ENCODE measurements around the gene TUBE1. TPM values are rescaled to one million over a fixed set of nuclear protein-coding genes. Genes with fewer than 3 reads are reported as not detected.
A peak's percentile ranks its signal among the peaks of the same experiment; 100 is the strongest.

TUBE1 gene
- total and polyA plus RNA-seq, 2 of the 4 experiments (the other 2 are of a cell fraction): 7.9 to 8.6 TPM

- intact Hi-C loops (cut with micrococcal nuclease) (no loop called here), in situ Hi-C loops (cut with MboI; ENCODE audit: low sequenced_read_pairs) (no loop called here), dilution Hi-C loops (cut with HindIII; ENCODE audit: low sequenced_read_pairs, unreplicated experiment) (no loop called here)
- H2AFZ ChIP-seq (replicated peaks; ENCODE audit: low read length, poor library complexity): no peak overlapping the region
- 0 out of 3 replicates have a peak overlapping the region, but pooled peaks have one; percentile 29 for H2BK15ac ChIP-seq (ENCODE audit: low read depth, low read length)
- no peak overlapping the region for H4K91ac ChIP-seq (ENCODE audit: insufficient read depth, low read depth, low read length)
- no peak overlapping the region for H3K4ac ChIP-seq (ENCODE audit: low read depth, low read length)
- H3K9me1 ChIP-seq (ENCODE audit: insufficient read depth, low read length): peaks cover 6% of the 10 kb centered on the region
- H4K5ac ChIP-seq (ENCODE audit: low read depth, low read length): no peak overlapping the region
- H3K4me3 ChIP-seq (ENCODE audit: insufficient read depth, low read depth, low read length): no peak overlapping the region
- H2AK5ac ChIP-seq (ENCODE audit: low read depth, low read length): no peak overlapping the region
- peaks cover 2% of the 10 kb centered on the region for H3K4me1 ChIP-seq (ENCODE audit: control insufficient read depth, insufficient read depth, low read length)
- CTCF ChIA-PET: interaction anchor here (1.3 kb wide), 1 partner anchor 28 kb away, joined by 3 read pairs; no protein-coding TSS in a partner anchor
- no peaks in the 10 kb centered on the region for H3K79me1 ChIP-seq (ENCODE audit: low read depth in 1 of 2, low read length in 2 of 2)
- no peak overlapping the region for H2BK5ac ChIP-seq (ENCODE audit: low read depth, low read length, poor library complexity, severe bottlenecking)
- H3K4me2 ChIP-seq (ENCODE audit: low read depth, low read length): no peak overlapping the region
- H2BK20ac ChIP-seq (ENCODE audit: low read depth, low read length): no peak overlapping the region
- BruUV-seq (replicated peaks): no TSS peak
- H2BK120ac ChIP-seq (ENCODE audit: low read depth, low read length): no peak overlapping the region
- POLR2A ChIA-PET (ENCODE audit: unreplicated experiment): no interaction called here
- no peak overlapping the region for H3K18ac ChIP-seq (ENCODE audit: low read depth, low read length)
- H3K36me3 ChIP-seq (ENCODE audit: control insufficient read depth, insufficient read depth, low read length): peaks cover 68% of the 10 kb centered on the region
- no peak overlapping the region for H3K23ac ChIP-seq (ENCODE audit: low read depth, low read length)
- ATAC-seq (ENCODE audit: low read depth) (no peak), DNase-seq (no peak)
- H3K56ac ChIP-seq (ENCODE audit: extremely low read depth, insufficient read depth, low read length): no peak overlapping the region
- H2AK9ac ChIP-seq (replicated peaks; ENCODE audit: low read depth, low read length, poor library complexity): no peak overlapping the region
- H4K8ac ChIP-seq (ENCODE audit: low read depth in 2 of 2, low read length in 2 of 2): no peak overlapping the region; a peak in 1 of 4 replicates
- H3K27ac ChIP-seq (ENCODE audit: insufficient read depth, low read length): no peak overlapping the region
- H3K14ac ChIP-seq (replicated peaks; ENCODE audit: low read depth, low read length): no peak overlapping the region
- no peaks in the 10 kb centered on the region for H4K20me1 ChIP-seq (ENCODE audit: insufficient read depth, low read length)
- no CpG with 5 or more reads among the region's 1 CpG for WGBS, 2 experiments (ENCODE audit: extremely low coverage in 2 of 2, insufficient read length in 1 of 2)
- no peak overlapping the region for H3K9ac ChIP-seq (ENCODE audit: low read depth, low read length)
- H3K9me3 ChIP-seq (ENCODE audit: control insufficient read depth, insufficient read depth, low read length): no peaks in the 10 kb centered on the region
- TF ChIP-seq NFE2L2 (IDR thresholded peaks at IDR 0.05; ENCODE audit: low read depth, low read length): no peak
- no peak for TF ChIP-seq BHLHE40 (IDR thresholded peaks at IDR 0.05; ENCODE audit: low read depth, low read length)
- no peaks in the 10 kb centered on the region for H3K27me3 ChIP-seq (ENCODE audit: control insufficient read depth, insufficient read depth, low read length)
These were observed 28.9 kb upstream of the TUBE1 start for GRCh38 chr6:112116221-112116620.

Measured in IMR-90 (cell line).